ENCODE measurements around the gene KDM1A. TPM values are rescaled to one million over a fixed set of nuclear protein-coding genes. Genes with fewer than 3 reads are reported as not detected.

KDM1A gene
- total and polyA plus RNA-seq, 2 of the 13 experiments (the other 11 are each of a cell fraction or from before 2014, with no cell fraction given) = 81.3 to 173 TPM

GRCh38 chr1:23019094-23019862 lies at the start of gene KDM1A (continued):
- TF ChIP-seq, protein P1, sequence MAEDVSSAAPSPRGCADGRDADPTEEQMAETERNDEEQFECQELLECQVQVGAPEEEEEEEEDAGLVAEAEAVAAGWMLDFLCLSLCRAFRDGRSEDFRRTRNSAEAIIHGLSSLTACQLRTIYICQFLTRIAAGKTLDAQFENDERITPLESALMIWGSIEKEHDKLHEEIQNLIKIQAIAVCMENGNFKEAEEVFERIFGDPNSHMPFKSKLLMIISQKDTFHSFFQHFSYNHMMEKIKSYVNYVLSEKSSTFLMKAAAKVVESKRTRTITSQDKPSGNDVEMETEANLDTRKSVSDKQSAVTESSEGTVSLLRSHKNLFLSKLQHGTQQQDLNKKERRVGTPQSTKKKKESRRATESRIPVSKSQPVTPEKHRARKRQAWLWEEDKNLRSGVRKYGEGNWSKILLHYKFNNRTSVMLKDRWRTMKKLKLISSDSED (CRISPR knock-in tag; IDR thresholded peaks at IDR 0.05) = no peak
- TF ChIP-seq PRPF4 (IDR thresholded peaks at IDR 0.05; ENCODE audit: low read depth, low read length, poor library complexity, severe bottlenecking) = no peak
- peak; percentile 99 for TF ChIP-seq ZMYM4 (CRISPR knock-in tag; IDR thresholded peaks at IDR 0.05)
- TF ChIP-seq HNF4A (CRISPR knock-in tag; IDR thresholded peaks at IDR 0.05) = peak; percentile 60; the same call in 1 of the 2 replicates
- TF ChIP-seq ZNF614 (CRISPR knock-in tag; IDR thresholded peaks at IDR 0.05; ENCODE audit: borderline replicate concordance) = peak; percentile 89; the same call in 1 of the 2 replicates
- peak; percentile 69 for TF ChIP-seq RARA (CRISPR knock-in tag; IDR thresholded peaks at IDR 0.05)
- TF ChIP-seq NPAS2 (CRISPR knock-in tag; IDR thresholded peaks at IDR 0.05; ENCODE audit: borderline replicate concordance) = no peak
- TF ChIP-seq ZNF282 (IDR thresholded peaks at IDR 0.05; ENCODE audit: partially characterized antibody) = no peak
- peak; percentile 85 for TF ChIP-seq ZNF878 (CRISPR knock-in tag; IDR thresholded peaks at IDR 0.05)
- peak; percentile 96 for TF ChIP-seq ZNF792 (CRISPR knock-in tag; IDR thresholded peaks at IDR 0.05)
- no peak for TF ChIP-seq CAMTA2 (CRISPR knock-in tag; IDR thresholded peaks at IDR 0.05; ENCODE audit: borderline replicate concordance)
- TF ChIP-seq ZMYM2 (CRISPR knock-in tag; IDR thresholded peaks at IDR 0.05) = peak; percentile 29; the same call in 1 of the 2 replicates
- peak; percentile 93 for TF ChIP-seq UBTF (CRISPR knock-in tag; IDR thresholded peaks at IDR 0.05)
- TF ChIP-seq, protein P2, sequence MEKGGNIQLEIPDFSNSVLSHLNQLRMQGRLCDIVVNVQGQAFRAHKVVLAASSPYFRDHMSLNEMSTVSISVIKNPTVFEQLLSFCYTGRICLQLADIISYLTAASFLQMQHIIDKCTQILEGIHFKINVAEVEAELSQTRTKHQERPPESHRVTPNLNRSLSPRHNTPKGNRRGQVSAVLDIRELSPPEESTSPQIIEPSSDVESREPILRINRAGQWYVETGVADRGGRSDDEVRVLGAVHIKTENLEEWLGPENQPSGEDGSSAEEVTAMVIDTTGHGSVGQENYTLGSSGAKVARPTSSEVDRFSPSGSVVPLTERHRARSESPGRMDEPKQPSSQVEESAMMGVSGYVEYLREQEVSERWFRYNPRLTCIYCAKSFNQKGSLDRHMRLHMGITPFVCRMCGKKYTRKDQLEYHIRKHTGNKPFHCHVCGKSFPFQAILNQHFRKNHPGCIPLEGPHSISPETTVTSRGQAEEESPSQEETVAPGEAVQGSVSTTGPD (CRISPR knock-in tag; IDR thresholded peaks at IDR 0.05) = no peak
- TF ChIP-seq, protein P3, sequence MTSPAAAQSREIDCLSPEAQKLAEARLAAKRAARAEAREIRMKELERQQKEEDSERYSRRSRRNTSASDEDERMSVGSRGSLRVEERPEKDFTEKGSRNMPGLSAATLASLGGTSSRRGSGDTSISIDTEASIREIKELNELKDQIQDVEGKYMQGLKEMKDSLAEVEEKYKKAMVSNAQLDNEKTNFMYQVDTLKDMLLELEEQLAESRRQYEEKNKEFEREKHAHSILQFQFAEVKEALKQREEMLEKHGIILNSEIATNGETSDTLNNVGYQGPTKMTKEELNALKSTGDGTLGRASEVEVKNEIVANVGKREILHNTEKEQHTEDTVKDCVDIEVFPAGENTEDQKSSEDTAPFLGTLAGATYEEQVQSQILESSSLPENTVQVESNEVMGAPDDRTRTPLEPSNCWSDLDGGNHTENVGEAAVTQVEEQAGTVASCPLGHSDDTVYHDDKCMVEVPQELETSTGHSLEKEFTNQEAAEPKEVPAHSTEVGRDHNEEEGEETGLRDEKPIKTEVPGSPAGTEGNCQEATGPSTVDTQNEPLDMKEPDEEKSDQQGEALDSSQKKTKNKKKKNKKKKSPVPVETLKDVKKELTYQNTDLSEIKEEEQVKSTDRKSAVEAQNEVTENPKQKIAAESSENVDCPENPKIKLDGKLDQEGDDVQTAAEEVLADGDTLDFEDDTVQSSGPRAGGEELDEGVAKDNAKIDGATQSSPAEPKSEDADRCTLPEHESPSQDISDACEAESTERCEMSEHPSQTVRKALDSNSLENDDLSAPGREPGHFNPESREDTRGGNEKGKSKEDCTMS (CRISPR knock-in tag; conservative IDR thresholded peaks at IDR 0.05) = no peak
- TF ChIP-seq ZNF546 (CRISPR knock-in tag; conservative IDR thresholded peaks at IDR 0.05) = peak; percentile 50; the same call in 1 of the 2 replicates
- no peak for TF ChIP-seq ZNF251 (CRISPR knock-in tag; IDR thresholded peaks at IDR 0.05)
- TF ChIP-seq HNF4G (IDR thresholded peaks at IDR 0.05; ENCODE audit: borderline replicate concordance, low read depth, low read length) = no peak
- TF ChIP-seq HNF4G (CRISPR knock-in tag; IDR thresholded peaks at IDR 0.05; ENCODE audit: borderline replicate concordance, low read depth) = peak; percentile 48; the same call in 1 of the 2 replicates
- TF ChIP-seq, protein P4, sequence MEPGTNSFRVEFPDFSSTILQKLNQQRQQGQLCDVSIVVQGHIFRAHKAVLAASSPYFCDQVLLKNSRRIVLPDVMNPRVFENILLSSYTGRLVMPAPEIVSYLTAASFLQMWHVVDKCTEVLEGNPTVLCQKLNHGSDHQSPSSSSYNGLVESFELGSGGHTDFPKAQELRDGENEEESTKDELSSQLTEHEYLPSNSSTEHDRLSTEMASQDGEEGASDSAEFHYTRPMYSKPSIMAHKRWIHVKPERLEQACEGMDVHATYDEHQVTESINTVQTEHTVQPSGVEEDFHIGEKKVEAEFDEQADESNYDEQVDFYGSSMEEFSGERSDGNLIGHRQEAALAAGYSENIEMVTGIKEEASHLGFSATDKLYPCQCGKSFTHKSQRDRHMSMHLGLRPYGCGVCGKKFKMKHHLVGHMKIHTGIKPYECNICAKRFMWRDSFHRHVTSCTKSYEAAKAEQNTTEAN (CRISPR knock-in tag; conservative IDR thresholded peaks at IDR 0.05) = peak; percentile 68; the same call in 1 of the 2 replicates

All from HepG2 (cell line).